KMS-11 (cell line): ENCODE results near the gene RRP1B.

Experiments
- H2AFZ ChIP-seq: fragments of 200-600 bp; sonication (generic); 2 replicates; pipeline ENCODE4 v1.6.1; 2016; ENCODE audit warnings: antibody characterized with exemption, mixed run types, low read depth
- H3K27ac ChIP-seq: fragments of 200-600 bp; sonication (generic); 2 replicates; pipeline ENCODE4 v1.6.1; 2016; ENCODE audit warnings: mild to moderate bottlenecking, mixed run types
- H3K27me3 ChIP-seq: fragments of 200-600 bp; sonication (generic); 2 replicates; pipeline ENCODE4 v1.6.1; 2017; ENCODE audit warnings: mild to moderate bottlenecking, low read depth, mixed run types, moderate library complexity; ENCODE audit not compliant: insufficient read depth
- H3K36me3 ChIP-seq: fragments of 200-600 bp; sonication (generic); 2 replicates; pipeline ENCODE4 v1.6.1; 2017; ENCODE audit warnings: mild to moderate bottlenecking, mixed run types; ENCODE audit not compliant: insufficient read depth
- H3K4me1 ChIP-seq: fragments of 200-600 bp; sonication (generic); 2 replicates; pipeline ENCODE4 v1.6.1; 2016; ENCODE audit warnings: mild to moderate bottlenecking, low read depth, mixed run types; ENCODE audit not compliant: poor library complexity, severe bottlenecking
- H3K4me2 ChIP-seq: fragments of 200-600 bp; sonication (generic); 2 replicates; pipeline ENCODE4 v1.7.0; 2016; ENCODE audit warnings: mild to moderate bottlenecking, mixed run types
- H3K4me3 ChIP-seq: fragments of 200-600 bp; sonication (generic); IDR thresholded peaks from 2 replicates; pipeline ENCODE4 v1.6.1; 2017; ENCODE audit warnings: low read depth, low read length, mixed read lengths; ENCODE audit not compliant: insufficient read depth
- H3K79me2 ChIP-seq: fragments of 200-600 bp; sonication (generic); 2 replicates; pipeline ENCODE4 v1.6.1; 2016; ENCODE audit warnings: low read depth, mixed run types; ENCODE audit not compliant: insufficient read depth
- H3K9ac ChIP-seq: fragments of 200-600 bp; sonication (generic); 2 replicates; pipeline ENCODE4 v1.6.1; 2016; ENCODE audit warnings: mild to moderate bottlenecking, mixed run types
- H4K20me1 ChIP-seq: fragments of 200-600 bp; sonication (generic); 2 replicates; pipeline ENCODE4 v1.6.1; 2016; ENCODE audit warnings: mild to moderate bottlenecking, mixed run types; ENCODE audit not compliant: insufficient read depth
- TF ChIP-seq, protein P1 (sequence below): fragments of 200-600 bp; sonication (generic); conservative IDR thresholded peaks from 2 replicates; pipeline ENCODE4 v1.6.1; 2017; ENCODE audit warnings: low read depth, mild to moderate bottlenecking, antibody characterized with exemption, low read length, moderate library complexity, mixed read lengths

Gene RRP1B

DNA sequence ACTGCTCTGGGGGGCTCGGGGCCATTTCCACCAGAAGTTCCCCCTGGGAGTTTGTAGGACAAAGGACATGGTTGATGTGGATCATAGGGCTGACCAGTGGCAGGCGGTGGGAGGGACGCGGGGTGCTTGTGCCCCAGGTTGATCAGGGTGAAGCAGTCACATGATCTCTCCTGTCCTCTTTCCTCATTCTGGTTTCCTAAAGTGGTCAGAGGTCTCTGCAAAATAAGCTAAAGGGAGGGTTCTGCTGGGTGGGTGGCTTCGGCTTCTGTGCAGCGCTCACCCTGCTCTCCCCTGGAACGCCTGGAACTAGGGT, 68.8 kb downstream of the RRP1B start:
- H2AFZ ChIP-seq, result no peak overlapping the region
- H3K27ac ChIP-seq, result no peak overlapping the region
- H4K20me1 ChIP-seq, result no peaks in the 10 kb centered on the region
- H3K4me1 ChIP-seq, result no peaks in the 10 kb centered on the region
- peaks cover 56% of the 10 kb centered on the region for H3K79me2 ChIP-seq
- no peak overlapping the region for H3K9ac ChIP-seq
- H3K4me3 ChIP-seq, result no peak overlapping the region
- H3K4me2 ChIP-seq, result no peak overlapping the region
- no peaks in the 10 kb centered on the region for H3K36me3 ChIP-seq
- TF ChIP-seq, protein P1, sequence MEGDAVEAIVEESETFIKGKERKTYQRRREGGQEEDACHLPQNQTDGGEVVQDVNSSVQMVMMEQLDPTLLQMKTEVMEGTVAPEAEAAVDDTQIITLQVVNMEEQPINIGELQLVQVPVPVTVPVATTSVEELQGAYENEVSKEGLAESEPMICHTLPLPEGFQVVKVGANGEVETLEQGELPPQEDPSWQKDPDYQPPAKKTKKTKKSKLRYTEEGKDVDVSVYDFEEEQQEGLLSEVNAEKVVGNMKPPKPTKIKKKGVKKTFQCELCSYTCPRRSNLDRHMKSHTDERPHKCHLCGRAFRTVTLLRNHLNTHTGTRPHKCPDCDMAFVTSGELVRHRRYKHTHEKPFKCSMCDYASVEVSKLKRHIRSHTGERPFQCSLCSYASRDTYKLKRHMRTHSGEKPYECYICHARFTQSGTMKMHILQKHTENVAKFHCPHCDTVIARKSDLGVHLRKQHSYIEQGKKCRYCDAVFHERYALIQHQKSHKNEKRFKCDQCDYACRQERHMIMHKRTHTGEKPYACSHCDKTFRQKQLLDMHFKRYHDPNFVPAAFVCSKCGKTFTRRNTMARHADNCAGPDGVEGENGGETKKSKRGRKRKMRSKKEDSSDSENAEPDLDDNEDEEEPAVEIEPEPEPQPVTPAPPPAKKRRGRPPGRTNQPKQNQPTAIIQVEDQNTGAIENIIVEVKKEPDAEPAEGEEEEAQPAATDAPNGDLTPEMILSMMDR, result no peak
- H3K27me3 ChIP-seq, result no peaks in the 10 kb centered on the region

DNA sequence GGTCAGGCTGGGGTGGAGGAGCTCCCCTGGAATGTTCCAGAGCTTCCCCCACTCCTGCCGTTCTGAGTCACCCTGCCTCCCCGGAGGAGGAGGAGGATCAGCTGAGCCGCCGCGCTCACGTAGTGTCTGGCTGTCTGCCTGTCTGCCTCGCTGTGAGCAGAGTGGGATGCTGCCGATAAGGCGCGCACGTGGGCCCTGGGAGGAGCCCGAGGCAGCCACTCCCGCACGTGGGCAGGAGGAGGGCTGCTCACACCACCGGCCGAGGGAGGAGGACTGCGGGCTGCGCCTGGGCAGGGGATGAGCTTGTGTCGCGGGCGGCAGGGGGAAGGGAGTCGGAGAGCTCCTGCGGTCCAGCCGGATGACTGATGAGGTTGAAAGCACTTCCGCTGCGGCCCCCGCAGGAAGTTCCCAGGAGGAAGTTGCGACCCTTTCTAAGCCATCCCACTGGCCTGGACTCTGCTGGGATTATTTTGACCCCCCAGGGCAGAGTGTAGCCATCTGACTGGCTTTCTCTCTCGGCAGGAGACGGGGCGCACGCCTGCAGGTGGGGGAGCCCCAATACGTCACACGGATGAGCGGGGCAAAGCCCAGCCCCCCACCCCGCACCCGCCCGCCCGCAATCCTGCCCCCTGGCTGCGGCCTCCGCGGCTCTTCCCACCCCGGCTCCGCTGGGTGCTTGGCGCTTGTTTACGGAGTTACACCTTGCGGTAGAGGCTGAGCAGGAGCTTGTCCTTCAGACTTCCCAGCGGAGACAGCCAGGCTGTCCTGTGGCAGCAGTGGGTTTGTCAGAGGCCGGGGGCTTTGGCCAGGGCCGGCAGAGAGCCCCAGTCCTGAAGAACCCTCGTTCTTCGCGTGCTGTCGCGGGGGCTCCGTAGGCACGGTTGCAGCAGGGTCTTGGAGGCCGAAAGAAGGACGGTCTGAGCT, 69.4 kb downstream of the RRP1B start:
- Histone ChIP-seq H3K4me1 (no peaks in the 10 kb centered on the region), H3K27me3 (no peaks in the 10 kb centered on the region), H3K9ac (no peak overlapping the region), H3K4me3 (no peak overlapping the region), H3K27ac (no peak overlapping the region), H3K4me2 (no peak overlapping the region), H2AFZ (no peak overlapping the region), H3K36me3 (no peaks in the 10 kb centered on the region), H4K20me1 (no peaks in the 10 kb centered on the region), H3K79me2 (peaks cover 50% of the 10 kb centered on the region)
- TF ChIP-seq, protein P1, result no peak

DNA sequence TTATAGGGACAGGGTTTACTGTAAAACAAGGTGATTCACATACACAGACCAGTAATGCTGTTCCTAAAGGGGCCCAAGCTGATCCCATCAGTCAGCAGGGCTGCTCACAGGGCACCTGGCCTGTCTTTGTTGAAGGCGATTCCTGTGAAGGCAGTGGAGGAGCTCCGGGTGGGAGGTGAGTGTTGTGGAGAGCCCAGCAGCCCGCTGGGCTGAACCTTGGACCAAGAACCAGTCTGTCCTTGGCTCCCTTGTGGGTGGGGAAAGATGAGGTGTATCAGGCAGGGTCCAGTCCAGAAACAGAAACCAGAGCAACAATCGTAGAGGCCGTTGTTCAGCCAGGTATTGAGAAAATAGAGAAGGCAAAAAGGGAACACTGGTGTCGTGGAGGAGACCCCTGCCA, 72.1 kb downstream of the RRP1B start:
- Histone ChIP-seq H3K36me3 (no peaks in the 10 kb centered on the region), H3K27me3 (no peaks in the 10 kb centered on the region), H2AFZ (no peak overlapping the region), H3K4me1 (no peaks in the 10 kb centered on the region), H4K20me1 (no peaks in the 10 kb centered on the region), H3K27ac (no peak overlapping the region), H3K9ac (no peak overlapping the region), H3K4me3 (no peak overlapping the region), H3K79me2 (peaks cover 43% of the 10 kb centered on the region), H3K4me2 (no peak overlapping the region)
- TF ChIP-seq, protein P1, result no peak

DNA sequence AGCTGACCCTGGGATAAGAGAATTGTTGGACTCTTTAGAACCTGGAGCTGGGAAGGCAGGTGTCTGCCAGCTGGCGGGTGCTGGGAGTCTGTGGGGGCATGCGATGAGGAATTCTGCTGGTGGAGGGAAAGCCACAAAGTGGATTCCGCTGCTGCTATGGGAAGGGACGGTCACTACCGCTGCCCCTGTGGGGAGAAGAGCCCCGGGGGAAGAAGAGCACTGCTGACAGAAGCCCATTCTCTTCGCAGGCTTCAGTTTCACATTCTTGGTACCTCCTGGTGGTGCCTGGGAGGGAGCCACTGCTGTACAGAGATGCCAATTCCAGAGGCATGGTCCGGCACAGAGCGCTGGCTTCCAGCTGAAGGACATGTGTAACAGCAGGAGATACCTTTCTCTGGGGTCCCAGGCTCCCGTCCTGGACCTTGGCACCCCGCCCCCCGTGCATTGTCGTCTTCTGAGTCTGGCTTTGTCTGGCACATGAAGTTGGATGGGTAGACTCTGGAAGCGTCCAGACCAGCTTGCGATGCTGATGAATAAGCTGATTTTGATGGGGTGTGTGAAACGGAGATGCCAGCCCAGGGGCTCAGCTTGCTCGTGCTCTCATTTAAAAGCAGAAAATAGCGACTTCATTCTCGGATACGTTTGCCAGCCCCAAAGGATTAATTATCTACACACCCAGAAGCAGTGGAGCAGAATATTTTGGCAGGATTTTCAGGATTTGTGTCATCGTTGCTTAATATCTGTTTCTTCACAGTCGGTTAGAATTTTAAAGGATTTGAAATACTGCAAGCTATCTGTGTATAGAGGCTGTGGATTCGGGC, 72.7 kb downstream of the RRP1B start:
- H3K4me2 ChIP-seq, result no peak overlapping the region
- no peaks in the 10 kb centered on the region for H4K20me1 ChIP-seq
- H3K27me3 ChIP-seq, result no peaks in the 10 kb centered on the region
- no peak overlapping the region for H2AFZ ChIP-seq
- H3K36me3 ChIP-seq, result no peaks in the 10 kb centered on the region
- TF ChIP-seq, protein P1, result no peak
- H3K4me1 ChIP-seq, result no peaks in the 10 kb centered on the region
- H3K9ac ChIP-seq, result no peak overlapping the region
- no peak overlapping the region for H3K27ac ChIP-seq
- H3K79me2 ChIP-seq, result peaks cover 37% of the 10 kb centered on the region
- H3K4me3 ChIP-seq, result no peak overlapping the region
